Sigmoid colon (tissue), 7 donors: ENCODE results near the gene ARHGAP15. TPM values are rescaled to one million over a fixed set of nuclear protein-coding genes. Genes with fewer than 3 reads are reported as not detected.

ENCODE experiments used
- DNase-seq: peaks from one replicate; pipeline ENCODE4 v3.0.0-alpha.2; 2019
- H3K27ac ChIP-seq, 4 donors: fragments of 200-600 bp; sonication (generic); one replicate each; pipeline ENCODE4 v1.5.1; 2016 to 2019; ENCODE audit warnings: mild to moderate bottlenecking in 1 of 4
- H3K27me3 ChIP-seq, 3 donors: fragments of 200-600 bp; sonication (generic); one replicate each; pipeline ENCODE4 v1.5.1; 2019; ENCODE audit warnings: mild to moderate bottlenecking in 1 of 3
- H3K36me3 ChIP-seq, 4 donors: fragments of 200-600 bp; sonication (generic); one replicate each; pipeline ENCODE4 v1.5.1; 2016 to 2019
- H3K4me1 ChIP-seq, 4 donors: fragments of 200-600 bp; sonication (generic); one replicate each; pipeline ENCODE4 v1.5.1; 2017 to 2019
- H3K4me3 ChIP-seq, 4 donors: fragments of 200-600 bp; sonication (generic); one replicate each; pipeline ENCODE4 v1.5.1; 2017 to 2019; ENCODE audit warnings: mild to moderate bottlenecking in 2 of 4, moderate library complexity in 1 of 4
- H3K9me3 ChIP-seq, 4 donors: fragments of 200-600 bp in 3 of 4; sonication (generic) in 3 of 4; one replicate each; pipeline versions ENCODE4 v1.5.1 to v1.6.1; 2013 to 2019
- EP300 ChIP-seq, 4 donors: sonication (generic); formaldehyde crosslinking; IDR thresholded peaks; one replicate each; pipeline ENCODE4 v1.6.1; 2017; ENCODE audit warnings: antibody characterized with exemption in 4 of 4
- POLR2A ChIP-seq, 2 donors: fragments of 450-650 bp; IDR thresholded peaks; one replicate each; pipeline ENCODE4 v1.6.1; 2016; ENCODE audit warnings: antibody characterized with exemption in 2 of 2, mild to moderate bottlenecking in 2 of 2, moderate library complexity in 2 of 2
- POLR2AphosphoS5 ChIP-seq, 4 donors: sonication (generic); formaldehyde crosslinking; IDR thresholded peaks; one replicate each; pipeline ENCODE4 v1.6.1; 2017; ENCODE audit warnings: antibody characterized with exemption in 4 of 4
- WGBS, 2 donors: extraction: QIAGEN DNeasy Blood & Tissue Kit; methylation state at CpG; one replicate each; pipeline ENCODE4 v1.1.7; 2013; 5-methylcytosine and 5-hydroxymethylcytosine counted together
- intact Hi-C: fragments of 100-400 bp; cut with DNase I; formaldehyde crosslinking; loops from one replicate; pipeline ENCODE4 v1.15.1; 2023
- polyA plus RNA-seq, 3 donors: library from polyadenylated mRNA; stranded (reverse); fragments of 200-250 nt; gene quantifications; one replicate each; pipeline ENCODE4 v1.2.3, GENCODE V29; 2013
- total RNA-seq, 4 donors: library from RNA; depleted of rRNA; stranded (reverse); fragments of >200 nt; gene quantifications; one replicate each; pipeline ENCODE4 v1.1.0, GENCODE V29; 2016
- TF ChIP-seq, protein P1 (sequence below), 4 experiments: fragments of 450-650 bp in 3 of 4; fragments of 200-600 bp in 1 of 4; IDR thresholded peaks; one replicate each; pipeline ENCODE4 v1.5.1; 2016 to 2019; ENCODE audit warnings: antibody characterized with exemption in 4 of 4, mild to moderate bottlenecking in 3 of 4, moderate library complexity in 2 of 4
- donor health status: healthy with polysubstance abuse.
- donor health status: Bipolar disorder and iron deficiency.
- donor health status: healthy.

Gene ARHGAP15
- total and polyA plus RNA-seq, 7 donors = 3.7 to 16.4 (median 6.0) TPM

DNA sequence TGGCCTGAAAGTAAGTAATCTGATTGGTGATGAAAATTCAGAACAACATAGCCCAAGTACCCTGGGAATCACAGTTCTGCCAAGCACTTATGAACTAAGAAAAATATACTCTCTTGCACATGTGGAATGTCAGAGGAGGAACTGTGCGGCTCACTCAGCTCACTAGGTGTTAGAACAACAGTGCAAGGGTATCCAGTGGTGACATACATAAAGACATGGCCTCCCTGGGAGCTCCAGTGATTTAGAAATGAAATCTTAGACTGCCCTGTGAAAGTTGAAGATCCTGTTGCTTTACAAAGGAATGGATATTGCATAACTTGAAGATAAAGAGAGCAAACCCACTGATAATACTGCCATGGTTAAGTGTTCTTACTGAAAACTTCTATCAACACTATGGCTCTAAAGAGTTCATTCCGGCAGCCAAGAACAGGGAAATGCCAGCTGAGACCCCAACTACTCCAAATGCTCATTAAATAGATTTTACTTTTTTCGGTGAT, 246.2 kb downstream of the ARHGAP15 start:
- H3K4me3 ChIP-seq = no peak overlapping the region
- WGBS, 2 donors = 80 to 91% methylated on average over 3 of the region's 3 CpGs
- no peak overlapping the region for H3K27ac ChIP-seq
- TF ChIP-seq POLR2AphosphoS5 (IDR thresholded peaks at IDR 0.05) (no peak), EP300 (IDR thresholded peaks at IDR 0.05) (no peak), POLR2A (IDR thresholded peaks at IDR 0.05) (no peak)
- TF ChIP-seq, protein P1, sequence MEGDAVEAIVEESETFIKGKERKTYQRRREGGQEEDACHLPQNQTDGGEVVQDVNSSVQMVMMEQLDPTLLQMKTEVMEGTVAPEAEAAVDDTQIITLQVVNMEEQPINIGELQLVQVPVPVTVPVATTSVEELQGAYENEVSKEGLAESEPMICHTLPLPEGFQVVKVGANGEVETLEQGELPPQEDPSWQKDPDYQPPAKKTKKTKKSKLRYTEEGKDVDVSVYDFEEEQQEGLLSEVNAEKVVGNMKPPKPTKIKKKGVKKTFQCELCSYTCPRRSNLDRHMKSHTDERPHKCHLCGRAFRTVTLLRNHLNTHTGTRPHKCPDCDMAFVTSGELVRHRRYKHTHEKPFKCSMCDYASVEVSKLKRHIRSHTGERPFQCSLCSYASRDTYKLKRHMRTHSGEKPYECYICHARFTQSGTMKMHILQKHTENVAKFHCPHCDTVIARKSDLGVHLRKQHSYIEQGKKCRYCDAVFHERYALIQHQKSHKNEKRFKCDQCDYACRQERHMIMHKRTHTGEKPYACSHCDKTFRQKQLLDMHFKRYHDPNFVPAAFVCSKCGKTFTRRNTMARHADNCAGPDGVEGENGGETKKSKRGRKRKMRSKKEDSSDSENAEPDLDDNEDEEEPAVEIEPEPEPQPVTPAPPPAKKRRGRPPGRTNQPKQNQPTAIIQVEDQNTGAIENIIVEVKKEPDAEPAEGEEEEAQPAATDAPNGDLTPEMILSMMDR (IDR thresholded peaks at IDR 0.05) = no peak
- intact Hi-C loops = no loop called here
- no peak for DNase-seq
- no peaks in the 10 kb centered on the region for H3K36me3 ChIP-seq
- no peaks in the 10 kb centered on the region for H3K27me3 ChIP-seq
- H3K4me1 ChIP-seq = no peaks in the 10 kb centered on the region
- no peaks in the 10 kb centered on the region for H3K9me3 ChIP-seq

DNA sequence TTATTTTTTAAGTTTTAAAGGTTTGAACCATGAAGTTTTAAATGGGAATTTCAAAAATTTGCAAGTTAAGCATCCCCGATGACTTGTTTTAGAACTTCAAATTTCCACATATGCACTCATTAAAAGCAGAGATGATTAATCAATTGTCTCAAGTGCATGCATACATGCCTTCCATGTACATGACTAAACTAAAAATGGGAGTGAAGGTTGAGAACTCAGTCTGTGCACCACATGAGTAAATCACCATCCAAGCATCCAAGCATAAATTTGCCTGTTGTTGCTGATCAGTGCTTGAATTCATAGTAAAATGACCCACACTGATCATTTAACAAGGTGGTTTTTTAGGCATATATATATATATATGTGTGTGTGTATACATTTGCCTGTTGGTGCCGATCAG, 249.8 kb downstream of the ARHGAP15 start:
- intact Hi-C loops = no loop called here
- WGBS, 2 donors = 93 to 96% methylated on average over 2 of the region's 2 CpGs
- no peaks in the 10 kb centered on the region for H3K9me3 ChIP-seq
- no peaks in the 10 kb centered on the region for H3K4me1 ChIP-seq
- no peak overlapping the region for H3K27ac ChIP-seq
- no peaks in the 10 kb centered on the region for H3K36me3 ChIP-seq
- DNase-seq = no peak
- no peak overlapping the region for H3K4me3 ChIP-seq
- no peaks in the 10 kb centered on the region for H3K27me3 ChIP-seq
- TF ChIP-seq EP300 (IDR thresholded peaks at IDR 0.05) = no peak
- no peak for TF ChIP-seq POLR2AphosphoS5 (IDR thresholded peaks at IDR 0.05)
- TF ChIP-seq, protein P1 (IDR thresholded peaks at IDR 0.05) = no peak
- TF ChIP-seq POLR2A (IDR thresholded peaks at IDR 0.05) = no peak

DNA sequence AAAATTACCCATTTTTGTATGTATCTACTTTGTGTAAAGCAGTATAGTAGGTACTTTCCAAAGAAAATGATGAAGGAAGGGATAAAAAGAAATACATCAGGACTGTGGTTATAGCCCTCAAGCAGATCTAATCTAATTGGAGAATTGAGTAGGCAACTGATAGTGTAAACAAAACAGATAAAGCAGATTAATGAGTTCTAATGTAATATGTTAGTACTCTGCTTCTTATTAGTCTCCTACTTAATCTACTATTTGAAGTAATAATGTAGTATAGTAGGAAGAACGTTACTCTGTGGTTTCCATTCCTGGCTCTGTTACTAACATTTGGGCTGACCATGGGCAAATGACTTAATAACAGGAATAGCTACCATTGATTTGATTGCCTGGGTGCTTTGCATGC, 250.7 kb downstream of the ARHGAP15 start:
- Histone ChIP-seq H3K27me3 (no peaks in the 10 kb centered on the region), H3K36me3 (no peaks in the 10 kb centered on the region), H3K4me1 (no peaks in the 10 kb centered on the region), H3K27ac (no peak overlapping the region), H3K4me3 (no peak overlapping the region), H3K9me3 (no peaks in the 10 kb centered on the region)
- DNase-seq = no peak
- 84 to 87% methylated on average over 1 of the region's 1 CpG for WGBS, 2 donors
- TF ChIP-seq POLR2AphosphoS5 (IDR thresholded peaks at IDR 0.05) = no peak
- TF ChIP-seq, protein P1 (IDR thresholded peaks at IDR 0.05) = no peak
- TF ChIP-seq POLR2A (IDR thresholded peaks at IDR 0.05) = no peak
- TF ChIP-seq EP300 (IDR thresholded peaks at IDR 0.05) = no peak
- intact Hi-C loops = no loop called here

DNA sequence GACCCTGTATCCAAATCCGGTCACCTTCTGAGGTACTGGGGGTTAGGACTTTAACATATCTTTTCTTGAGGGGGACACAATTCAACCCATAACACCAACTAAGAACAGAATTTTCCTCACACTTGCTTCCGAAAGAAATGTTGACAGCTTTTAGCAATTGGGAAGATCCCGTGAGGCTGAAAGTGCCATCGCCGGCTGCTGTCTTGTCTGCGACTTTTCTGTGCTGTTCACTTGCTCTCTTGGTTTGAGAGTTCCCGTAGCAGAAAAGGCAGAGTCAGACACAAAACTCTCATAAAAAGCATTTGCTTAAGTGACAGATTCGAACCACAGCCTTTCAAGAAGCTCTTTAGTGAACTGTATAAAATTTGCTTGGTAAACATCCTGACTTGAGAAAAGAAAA, 253.4 kb downstream of the ARHGAP15 start:
- no peaks in the 10 kb centered on the region for H3K9me3 ChIP-seq
- no peaks in the 10 kb centered on the region for H3K4me1 ChIP-seq
- no peaks in the 10 kb centered on the region for H3K36me3 ChIP-seq
- WGBS, 2 donors = 77 to 83% methylated on average over 8 of the region's 8 CpGs
- TF ChIP-seq POLR2AphosphoS5 (IDR thresholded peaks at IDR 0.05) (no peak), POLR2A (IDR thresholded peaks at IDR 0.05) (no peak), EP300 (IDR thresholded peaks at IDR 0.05) (no peak)
- TF ChIP-seq, protein P1 (IDR thresholded peaks at IDR 0.05) = no peak
- H3K4me3 ChIP-seq = no peak overlapping the region
- no peaks in the 10 kb centered on the region for H3K27me3 ChIP-seq
- DNase-seq = no peak
- no peak overlapping the region for H3K27ac ChIP-seq
- intact Hi-C loops = no loop called here

DNA sequence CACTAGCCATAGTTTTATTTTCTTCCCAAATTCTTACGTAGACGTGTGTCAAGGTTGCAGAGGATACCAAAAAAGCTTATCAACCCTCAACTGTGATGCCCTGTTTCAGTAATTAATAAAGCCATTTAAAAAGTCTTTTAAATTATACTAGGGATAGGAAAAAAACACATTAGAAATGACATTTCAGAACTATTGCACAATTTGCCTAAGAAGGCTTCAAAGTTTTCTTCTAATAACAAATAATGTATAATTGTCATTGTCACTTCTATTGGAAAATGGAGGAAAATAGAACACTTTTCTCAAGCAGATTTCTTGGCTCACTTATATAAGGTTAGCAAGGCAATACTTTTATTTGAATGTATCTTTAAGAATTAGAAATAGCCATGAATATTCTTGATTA, 253.8 kb downstream of the ARHGAP15 start:
- no peaks in the 10 kb centered on the region for H3K36me3 ChIP-seq
- H3K27me3 ChIP-seq = no peaks in the 10 kb centered on the region
- no peaks in the 10 kb centered on the region for H3K9me3 ChIP-seq
- 88 to 90% methylated on average over 2 of the region's 2 CpGs for WGBS, 2 donors
- no peak overlapping the region for H3K4me3 ChIP-seq
- intact Hi-C loops = no loop called here
- no peak for DNase-seq
- H3K4me1 ChIP-seq = no peaks in the 10 kb centered on the region
- no peak overlapping the region for H3K27ac ChIP-seq
- TF ChIP-seq POLR2AphosphoS5 (IDR thresholded peaks at IDR 0.05) (no peak), POLR2A (IDR thresholded peaks at IDR 0.05) (no peak), EP300 (IDR thresholded peaks at IDR 0.05) (no peak)
- TF ChIP-seq, protein P1 (IDR thresholded peaks at IDR 0.05) = no peak
